CD4-positive, alpha-beta T cell (primary cell): ENCODE measurements around the gene ANKRD7. TPM values are rescaled to one million over a fixed set of nuclear protein-coding genes. Genes with fewer than 3 reads are reported as not detected.

ENCODE experiments used
- ATAC-seq: fragments of 200-7000 bp; cut with Tn5 transposase; one replicate; pipeline ENCODE4 v1.10.0; 2022; ENCODE audit warnings: mild to moderate bottlenecking; ENCODE audit not compliant: poor library complexity
- CTCF ChIA-PET: fragments of 350-600 bp; sonication (Branson Sonifier 250); formaldehyde crosslinking; loops from one replicate; lab custom pipeline; 2021; ENCODE audit warnings: antibody characterized with exemption, inconsistent platforms; lab: Charles Lee
- POLR2A ChIA-PET: fragments of 350-600 bp; sonication (Branson Sonifier 250); formaldehyde crosslinking; loops from one replicate; lab custom pipeline; 2021; ENCODE audit warnings: antibody characterized with exemption, inconsistent platforms; lab: Charles Lee
- DNase-seq, 14 experiments: peaks; one replicate each; pipeline ENCODE4 v3.0.0-alpha.2; 2013 to 2020; ENCODE audit warnings: mixed read lengths in 2 of 14
- H3K27ac ChIP-seq, 2 donors: one replicate each; pipeline versions ENCODE4 v1.5.1 to v1.7.0; 2013; ENCODE audit warnings: low read length in 2 of 2, low read depth in 1 of 2, mild to moderate bottlenecking in 1 of 2
- H3K27me3 ChIP-seq, 2 experiments: 1 replicate in 1 of 2; 2 replicates in 1 of 2; pipeline versions ENCODE4 v1.6.1 to v1.7.0; 2013; ENCODE audit warnings: low read length in 2 of 2, control low read depth in 1 of 2, mild to moderate bottlenecking in 1 of 2, moderate library complexity in 1 of 2; ENCODE audit not compliant: insufficient read depth in 2 of 2, control insufficient read depth in 1 of 2
- H3K36me3 ChIP-seq: one replicate; pipeline ENCODE4 v1.6.1; 2013; ENCODE audit warnings: low read length, control low read depth; ENCODE audit not compliant: insufficient read depth
- H3K4me1 ChIP-seq: one replicate; pipeline ENCODE4 v1.6.1; 2013; ENCODE audit warnings: low read length, control low read depth; ENCODE audit not compliant: insufficient read depth
- H3K4me3 ChIP-seq: one replicate; pipeline ENCODE4 v1.5.1; 2013; ENCODE audit warnings: mild to moderate bottlenecking, low read length, moderate library complexity
- H3K9me3 ChIP-seq, 2 experiments: 1 replicate in 1 of 2; 2 replicates in 1 of 2; pipeline versions ENCODE4 v1.6.1 to v1.7.0; 2013; ENCODE audit warnings: low read length in 2 of 2, mild to moderate bottlenecking in 2 of 2, control low read depth in 1 of 2, moderate library complexity in 1 of 2; ENCODE audit not compliant: control insufficient read depth in 1 of 2, insufficient read depth in 1 of 2
- H3K27ac Mint-ChIP-seq: one replicate; pipeline ENCODE4 v1.8.0; 2020; ENCODE audit warnings: mixed read lengths
- H3K27me3 Mint-ChIP-seq: one replicate; pipeline ENCODE4 v1.8.0; 2021; ENCODE audit warnings: mixed read lengths
- H3K36me3 Mint-ChIP-seq: one replicate; pipeline ENCODE4 v1.8.0; 2021; ENCODE audit warnings: low read depth, mixed read lengths
- H3K4me1 Mint-ChIP-seq: one replicate; pipeline ENCODE4 v1.8.0; 2021; ENCODE audit warnings: low read depth, mixed read lengths
- H3K4me3 Mint-ChIP-seq: one replicate; pipeline ENCODE4 v1.8.0; 2020; ENCODE audit warnings: mild to moderate bottlenecking, mixed read lengths
- H3K9me3 Mint-ChIP-seq: one replicate; pipeline ENCODE4 v1.8.0; 2020; ENCODE audit warnings: mixed read lengths
- intact Hi-C, 2 experiments: fragments of 100-400 bp; cut with DNase I in 1 of 2; cut with micrococcal nuclease in 1 of 2; formaldehyde crosslinking; loops; one replicate each; pipeline versions ENCODE4 v1.15.1 to v1.9.0; 2023 to 2025; cut with DNase I, micrococcal nuclease
- total RNA-seq, 174 experiments: library from RNA in 2 of 174; stranded (reverse) in 2 of 174; gene quantifications; one replicate each; pipeline ENCODE4 v1.2.3 and lab custom pipeline; 2021 to 2026
- TF ChIP-seq, protein P1 (sequence below): fragments of 200-600 bp; IDR thresholded peaks from one replicate; pipeline ENCODE4 v1.8.0; 2022; ENCODE audit warnings: antibody characterized with exemption, mild to moderate bottlenecking

The ANKRD7 gene
- total RNA-seq, 2 experiments from 2014 or later: not detected

DNA sequence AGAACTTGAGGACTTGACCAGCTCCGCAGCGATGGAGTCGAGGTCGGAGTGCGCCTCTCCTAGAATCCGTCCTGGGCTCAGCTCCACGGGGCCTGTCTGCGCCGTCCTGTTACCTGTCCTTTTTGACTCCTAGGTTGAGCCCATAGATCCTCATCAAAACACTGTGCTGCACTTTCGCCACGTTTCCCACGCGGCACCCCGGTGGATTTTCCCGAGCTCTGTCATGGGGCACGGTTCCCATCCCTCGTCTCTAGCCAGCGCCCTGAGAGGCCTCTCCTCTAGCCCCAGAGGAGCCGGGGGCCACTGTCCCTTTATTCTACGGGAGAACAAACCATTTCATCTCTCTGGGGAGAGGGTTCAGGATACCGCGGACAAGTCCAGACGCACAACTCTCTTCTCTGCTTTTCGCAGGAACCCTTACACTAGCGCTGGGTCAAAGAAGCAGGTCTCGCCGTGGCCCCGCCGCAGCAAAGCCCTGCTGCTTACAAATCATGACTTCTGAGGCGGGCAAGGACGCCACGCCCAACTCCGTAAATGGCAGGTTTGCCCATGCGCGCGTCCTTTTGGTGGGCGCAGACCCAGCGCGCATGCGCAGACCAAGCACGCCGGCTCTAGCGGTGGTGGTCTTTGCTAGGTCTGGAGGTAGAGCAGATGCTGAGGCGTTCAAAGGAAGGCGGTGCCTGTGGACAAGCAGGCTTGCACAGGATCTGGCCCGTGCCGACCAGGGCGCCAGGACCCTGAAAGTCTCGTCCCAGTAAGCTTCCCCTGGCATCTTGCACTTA, 10.3 kb upstream of the ANKRD7 start:
- H3K36me3 Mint-ChIP-seq: no peaks in the 10 kb centered on the region
- Histone ChIP-seq H3K9me3 (peaks cover 0 to 10% of the 10 kb centered on the region in 2 experiments), H3K36me3 (no peaks in the 10 kb centered on the region), H3K4me1 (peaks cover 11% of the 10 kb centered on the region), H3K4me3 (peak overlapping the region; percentile 59), H3K27me3 (peaks cover 0 to 4% of the 10 kb centered on the region in 2 experiments), H3K27ac (no peak overlapping the region)
- peak overlapping the region; percentile 77 for H3K4me3 Mint-ChIP-seq
- peaks cover 38% of the 10 kb centered on the region for H3K27me3 Mint-ChIP-seq
- H3K27ac Mint-ChIP-seq: peak overlapping the region; percentile 12
- DNase-seq (peak; percentile 30 to 82 (median 61)), ATAC-seq (peak; percentile 80)
- H3K4me1 Mint-ChIP-seq: peaks cover 12% of the 10 kb centered on the region
- POLR2A ChIA-PET: no interaction called here
- TF ChIP-seq, protein P1, sequence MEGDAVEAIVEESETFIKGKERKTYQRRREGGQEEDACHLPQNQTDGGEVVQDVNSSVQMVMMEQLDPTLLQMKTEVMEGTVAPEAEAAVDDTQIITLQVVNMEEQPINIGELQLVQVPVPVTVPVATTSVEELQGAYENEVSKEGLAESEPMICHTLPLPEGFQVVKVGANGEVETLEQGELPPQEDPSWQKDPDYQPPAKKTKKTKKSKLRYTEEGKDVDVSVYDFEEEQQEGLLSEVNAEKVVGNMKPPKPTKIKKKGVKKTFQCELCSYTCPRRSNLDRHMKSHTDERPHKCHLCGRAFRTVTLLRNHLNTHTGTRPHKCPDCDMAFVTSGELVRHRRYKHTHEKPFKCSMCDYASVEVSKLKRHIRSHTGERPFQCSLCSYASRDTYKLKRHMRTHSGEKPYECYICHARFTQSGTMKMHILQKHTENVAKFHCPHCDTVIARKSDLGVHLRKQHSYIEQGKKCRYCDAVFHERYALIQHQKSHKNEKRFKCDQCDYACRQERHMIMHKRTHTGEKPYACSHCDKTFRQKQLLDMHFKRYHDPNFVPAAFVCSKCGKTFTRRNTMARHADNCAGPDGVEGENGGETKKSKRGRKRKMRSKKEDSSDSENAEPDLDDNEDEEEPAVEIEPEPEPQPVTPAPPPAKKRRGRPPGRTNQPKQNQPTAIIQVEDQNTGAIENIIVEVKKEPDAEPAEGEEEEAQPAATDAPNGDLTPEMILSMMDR: no peak
- CTCF ChIA-PET: no interaction called here
- H3K9me3 Mint-ChIP-seq: no peaks in the 10 kb centered on the region
- intact Hi-C loops: no loop called here

DNA sequence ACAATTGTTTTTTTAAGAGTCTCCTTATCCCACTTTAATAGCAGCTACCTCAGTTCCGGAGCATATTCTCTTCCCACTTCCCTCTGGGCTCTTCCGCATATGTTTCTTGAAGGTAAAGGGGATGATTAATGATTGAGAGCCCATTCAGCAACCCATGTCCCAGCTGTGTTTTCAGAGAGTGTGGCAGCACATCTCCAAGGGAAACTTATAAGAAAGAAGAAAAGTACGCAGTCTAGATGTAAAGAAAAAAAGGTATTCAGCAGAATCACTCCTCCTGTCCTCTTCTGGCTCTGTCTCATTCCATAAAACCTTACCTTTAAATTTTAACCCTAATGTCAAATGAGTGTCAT, 9.7 kb upstream of the ANKRD7 start:
- ChIA-PET CTCF (no interaction called here), POLR2A (no interaction called here)
- H3K4me1 ChIP-seq: peaks cover 11% of the 10 kb centered on the region
- peak overlapping the region; percentile 59 for H3K4me3 ChIP-seq
- intact Hi-C loops: no loop called here
- H3K9me3 ChIP-seq: peaks cover 0 to 10% of the 10 kb centered on the region in 2 experiments
- Mint-ChIP-seq H3K4me3 (peak overlapping the region; percentile 77), H3K9me3 (no peaks in the 10 kb centered on the region), H3K27ac (peak overlapping the region; percentile 12), H3K27me3 (peaks cover 39% of the 10 kb centered on the region), H3K36me3 (no peaks in the 10 kb centered on the region), H3K4me1 (peaks cover 12% of the 10 kb centered on the region)
- TF ChIP-seq, protein P1: no peak
- DNase-seq (peak in 1 of 14 experiments; percentile 2), ATAC-seq (no peak)
- no peak overlapping the region for H3K27ac ChIP-seq
- no peaks in the 10 kb centered on the region for H3K36me3 ChIP-seq
- peaks cover 0 to 4% of the 10 kb centered on the region in 2 experiments for H3K27me3 ChIP-seq

DNA sequence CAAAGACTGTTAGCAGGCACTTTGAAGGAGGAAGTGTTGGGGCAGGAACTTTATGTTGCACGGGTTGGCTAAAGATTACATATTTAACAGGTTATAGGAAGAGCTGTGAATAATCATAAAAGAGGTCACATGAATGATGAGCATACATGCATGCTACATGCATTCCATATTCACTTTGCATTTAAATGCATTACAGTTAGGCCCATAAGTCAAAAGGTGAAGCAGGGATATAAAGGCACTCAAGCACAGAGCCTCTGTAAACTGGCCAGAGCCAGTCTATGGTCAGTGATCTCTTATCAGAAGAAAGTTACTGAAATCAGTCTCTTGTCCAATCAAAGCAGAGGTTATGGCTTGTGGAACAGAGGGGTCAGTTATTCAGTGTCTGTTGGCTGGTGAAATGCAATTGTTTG, 7.3 kb upstream of the ANKRD7 start:
- Histone ChIP-seq H3K4me3 (no peak overlapping the region), H3K36me3 (no peaks in the 10 kb centered on the region), H3K9me3 (peaks cover 0 to 10% of the 10 kb centered on the region in 2 experiments), H3K27ac (no peak overlapping the region), H3K27me3 (peaks cover 0 to 4% of the 10 kb centered on the region in 2 experiments), H3K4me1 (peaks cover 11% of the 10 kb centered on the region)
- ATAC-seq (no peak), DNase-seq (no peak)
- H3K27me3 Mint-ChIP-seq: peaks cover 29% of the 10 kb centered on the region
- no peaks in the 10 kb centered on the region for H3K36me3 Mint-ChIP-seq
- no peak overlapping the region for H3K27ac Mint-ChIP-seq
- intact Hi-C loops: no loop called here
- TF ChIP-seq, protein P1: no peak
- ChIA-PET POLR2A (no interaction called here), CTCF (no interaction called here)
- no peaks in the 10 kb centered on the region for H3K9me3 Mint-ChIP-seq
- H3K4me3 Mint-ChIP-seq: no peak overlapping the region
- peaks cover 12% of the 10 kb centered on the region for H3K4me1 Mint-ChIP-seq
